ENCODE data around the gene HABP2.

Gene HABP2

DNA sequence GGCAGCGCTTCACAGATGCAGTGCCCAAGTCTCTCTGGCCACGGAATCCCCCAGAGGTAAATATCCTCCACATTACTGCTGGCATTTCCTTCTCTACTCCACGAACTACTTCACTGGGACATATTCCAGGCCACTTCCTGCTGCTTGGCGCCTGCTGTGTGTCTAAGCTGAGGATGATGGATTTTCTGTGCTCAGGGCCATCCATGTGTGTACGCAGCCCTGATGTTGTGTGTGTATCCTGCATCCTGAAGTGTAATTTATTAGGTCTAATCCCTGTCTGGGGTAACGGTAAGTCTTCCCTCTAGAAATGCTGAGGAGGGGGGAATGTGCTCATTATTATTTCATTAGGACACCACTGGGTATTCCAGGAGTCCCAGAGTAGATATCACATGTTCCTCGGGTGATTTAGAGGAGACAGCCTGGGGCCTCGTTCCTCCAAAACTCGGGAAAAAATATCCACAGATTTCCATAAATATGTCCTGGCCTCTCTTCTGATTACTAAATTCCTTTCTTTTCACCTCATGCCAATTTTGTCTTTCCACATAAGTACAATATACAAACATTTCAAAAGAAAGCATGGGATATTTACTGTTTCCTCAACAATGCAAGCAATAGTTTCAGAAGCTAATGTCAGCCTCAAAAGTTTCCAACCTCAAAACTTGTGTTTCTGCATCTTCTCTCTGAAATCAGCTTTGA, 25.5 kb upstream of the HABP2 start:
- DNase-seq (ENCODE audit: low read depth in 2 of 2): no peak

DNA sequence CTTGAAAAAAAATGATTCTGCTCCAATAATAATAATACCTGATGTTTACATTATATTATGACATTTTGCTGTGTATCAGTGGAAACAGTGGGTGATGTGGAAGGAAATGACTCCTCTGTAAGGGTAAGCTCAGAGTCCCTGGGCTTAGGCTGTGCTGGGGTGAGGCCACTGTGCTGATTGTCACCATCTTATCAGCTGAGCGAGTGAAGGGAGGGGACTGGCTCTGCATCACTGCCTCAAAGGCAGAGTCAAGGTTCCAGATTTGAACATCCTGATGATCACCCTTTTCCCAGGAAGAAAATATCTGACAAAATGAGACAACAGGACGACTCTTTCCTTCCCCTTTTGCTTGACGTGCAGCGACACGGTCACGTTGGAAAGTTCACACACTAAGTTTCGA, 24.0 kb upstream of the HABP2 start:
- no peak for DNase-seq (ENCODE audit: low read depth in 2 of 2)

DNA sequence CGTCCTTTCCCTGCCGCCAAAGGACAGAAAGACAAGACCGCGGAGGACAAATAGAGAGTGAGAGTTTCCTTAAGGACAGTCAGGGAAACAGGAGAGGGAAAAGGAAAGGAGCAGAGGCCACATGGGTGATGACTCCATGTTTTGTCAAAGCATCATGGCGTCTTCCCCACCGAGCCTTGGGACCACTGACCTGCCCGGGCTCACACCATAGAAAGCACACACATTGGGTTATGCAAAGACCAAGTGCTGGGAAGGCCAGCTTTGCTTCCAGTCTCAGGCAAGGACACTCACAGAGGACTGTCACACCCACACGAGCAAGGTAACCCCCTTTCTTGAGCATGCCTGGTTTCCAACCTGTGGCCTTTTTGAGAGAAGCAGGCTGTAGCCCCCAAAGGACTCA, 23.3 kb upstream of the HABP2 start:
- no peak for DNase-seq (ENCODE audit: low read depth in 2 of 2)

DNA sequence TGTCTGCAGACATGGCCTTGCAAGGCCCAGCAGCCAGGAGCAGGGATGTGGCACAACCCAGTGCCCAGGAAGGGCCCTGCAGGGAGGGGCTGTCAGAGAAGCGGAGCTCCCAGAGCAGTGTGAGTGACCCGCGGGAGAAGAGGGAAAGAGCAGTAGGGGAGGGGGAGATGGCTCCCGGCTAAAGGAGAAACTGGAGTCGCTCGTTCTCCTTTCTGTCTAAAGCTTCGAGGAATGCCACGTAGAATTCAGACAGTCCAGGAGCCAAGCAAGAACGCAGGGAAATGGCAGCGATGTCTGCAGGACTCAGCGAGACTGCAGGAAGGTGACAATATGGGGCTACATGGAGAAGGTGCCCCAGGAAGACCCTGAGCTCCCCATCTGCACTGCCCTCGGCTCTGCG, 22.4 kb upstream of the HABP2 start:
- no peak for DNase-seq (ENCODE audit: low read depth in 2 of 2)

DNA sequence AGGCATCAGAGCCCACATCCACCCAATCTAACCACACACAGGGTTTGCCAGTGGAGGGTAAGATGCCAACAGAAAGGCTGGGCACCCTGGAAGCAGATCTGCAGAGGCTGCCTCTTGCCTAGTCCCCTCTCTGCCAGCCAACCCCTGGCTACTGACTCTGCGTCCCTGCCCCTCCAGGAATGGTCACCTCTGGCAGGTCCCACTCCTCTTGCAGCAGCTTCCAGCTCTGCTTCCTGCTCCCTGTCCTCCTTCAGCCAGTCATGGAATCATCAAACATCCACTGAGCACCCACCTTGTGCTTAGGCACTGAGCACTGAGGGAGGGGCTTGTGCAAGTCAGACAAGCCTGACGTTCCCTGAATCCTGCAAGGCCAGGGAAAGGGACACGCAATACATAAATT, 20.1 kb upstream of the HABP2 start:
- DNase-seq (ENCODE audit: low read depth in 2 of 2): no peak

DNA sequence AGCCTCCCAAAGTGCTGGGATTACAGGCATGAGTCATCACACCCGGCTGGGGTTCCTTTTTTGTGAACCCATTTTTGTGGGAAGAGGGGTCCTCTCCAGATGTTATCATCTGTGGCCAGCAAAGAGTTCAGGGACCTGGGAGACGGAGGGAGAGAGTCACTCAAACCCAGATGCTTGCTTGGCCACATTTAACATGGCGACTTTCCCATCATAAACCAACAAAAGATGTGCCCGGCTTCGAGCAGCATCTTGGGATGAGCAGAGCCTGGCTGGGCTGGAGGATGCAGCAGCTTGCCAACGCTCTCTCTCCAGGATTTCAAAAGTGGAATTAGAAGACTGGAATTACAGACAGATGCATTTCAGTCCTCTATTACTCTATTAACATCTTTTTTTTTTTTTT, 19.1 kb upstream of the HABP2 start:
- DNase-seq (ENCODE audit: low read depth in 2 of 2): no peak

DNA sequence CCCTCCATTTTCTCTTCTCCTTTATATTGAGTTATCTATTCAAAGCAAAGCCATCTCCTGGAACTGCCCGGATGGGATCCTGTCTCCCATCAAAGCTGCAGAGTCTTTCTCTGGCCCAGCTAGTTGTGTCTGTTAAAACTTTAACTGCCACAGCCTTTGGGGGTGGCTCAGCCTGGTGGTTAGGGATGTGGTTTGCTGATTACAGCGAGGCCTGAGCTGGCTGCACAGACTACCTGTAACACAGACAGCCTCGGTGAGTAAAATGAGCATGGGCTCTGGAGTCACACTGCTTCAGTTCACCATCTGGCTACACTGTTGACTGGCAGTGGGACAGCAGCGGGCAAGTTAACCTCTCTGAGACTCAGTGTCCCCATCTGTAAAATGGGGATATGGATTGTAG, 18.4 kb upstream of the HABP2 start:
- DNase-seq (ENCODE audit: low read depth in 2 of 2): no peak

DNA sequence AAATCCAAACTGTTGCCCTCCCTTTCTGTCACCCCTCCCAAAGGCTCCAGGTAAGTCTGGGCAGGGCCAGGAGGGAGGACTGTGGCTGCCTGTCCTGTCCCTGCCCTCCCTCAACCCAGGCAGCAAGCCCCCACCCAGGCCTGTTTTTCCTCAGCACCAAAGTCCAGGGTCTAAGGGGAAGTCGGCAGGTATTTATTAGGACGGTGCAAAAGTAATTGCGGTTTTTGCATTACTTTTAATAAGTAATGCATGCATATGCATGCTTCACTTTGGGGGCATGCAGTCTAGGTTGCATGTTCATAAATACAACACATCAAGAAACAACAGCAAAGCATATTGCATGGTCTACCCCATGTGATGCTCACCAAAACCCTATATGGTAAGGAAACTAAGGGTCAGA, 15.2 kb upstream of the HABP2 start:
- no peak for DNase-seq (ENCODE audit: low read depth in 2 of 2)

DNA sequence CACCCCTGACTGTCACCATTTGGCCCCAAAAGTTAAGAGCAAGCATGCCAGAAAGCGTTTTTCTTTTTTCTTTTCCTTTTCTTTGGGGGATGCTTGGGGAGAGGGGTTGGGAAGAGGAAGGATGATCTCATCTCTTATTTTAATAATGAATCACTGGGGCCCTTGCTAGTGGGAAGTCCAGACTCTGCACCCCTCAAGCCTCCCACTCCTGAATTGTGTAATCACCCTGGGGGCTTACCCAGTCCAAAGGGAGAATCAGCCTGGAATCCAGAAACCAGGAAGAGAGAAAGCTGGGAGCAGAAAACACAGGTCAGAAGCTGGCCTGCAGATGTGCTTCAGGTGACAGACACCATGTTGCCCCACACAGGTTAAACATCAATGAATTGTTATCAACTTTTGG, 14.7 kb upstream of the HABP2 start:
- no peak for DNase-seq (ENCODE audit: low read depth in 2 of 2)

DNA sequence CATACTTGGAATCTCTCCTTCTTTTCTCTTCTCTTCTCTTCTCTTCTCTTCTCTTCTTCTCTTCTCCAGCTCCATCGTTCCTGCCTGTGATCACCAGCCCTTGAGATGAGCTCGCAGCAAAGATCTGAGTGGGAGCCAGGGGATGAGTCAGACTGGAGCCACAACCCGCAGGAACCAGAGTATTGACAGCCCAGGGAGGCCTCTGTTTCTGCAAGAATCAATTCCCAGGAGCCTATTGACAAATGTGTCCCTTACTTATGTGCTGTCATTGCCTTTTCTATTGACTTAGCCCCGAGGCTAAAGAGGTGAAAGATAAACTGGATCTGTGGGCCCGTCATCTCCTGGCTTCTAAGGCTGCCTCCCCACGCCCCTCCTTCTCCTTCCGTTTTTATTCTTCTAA, 13.1 kb upstream of the HABP2 start:
- DNase-seq (ENCODE audit: low read depth in 2 of 2): no peak

DNA sequence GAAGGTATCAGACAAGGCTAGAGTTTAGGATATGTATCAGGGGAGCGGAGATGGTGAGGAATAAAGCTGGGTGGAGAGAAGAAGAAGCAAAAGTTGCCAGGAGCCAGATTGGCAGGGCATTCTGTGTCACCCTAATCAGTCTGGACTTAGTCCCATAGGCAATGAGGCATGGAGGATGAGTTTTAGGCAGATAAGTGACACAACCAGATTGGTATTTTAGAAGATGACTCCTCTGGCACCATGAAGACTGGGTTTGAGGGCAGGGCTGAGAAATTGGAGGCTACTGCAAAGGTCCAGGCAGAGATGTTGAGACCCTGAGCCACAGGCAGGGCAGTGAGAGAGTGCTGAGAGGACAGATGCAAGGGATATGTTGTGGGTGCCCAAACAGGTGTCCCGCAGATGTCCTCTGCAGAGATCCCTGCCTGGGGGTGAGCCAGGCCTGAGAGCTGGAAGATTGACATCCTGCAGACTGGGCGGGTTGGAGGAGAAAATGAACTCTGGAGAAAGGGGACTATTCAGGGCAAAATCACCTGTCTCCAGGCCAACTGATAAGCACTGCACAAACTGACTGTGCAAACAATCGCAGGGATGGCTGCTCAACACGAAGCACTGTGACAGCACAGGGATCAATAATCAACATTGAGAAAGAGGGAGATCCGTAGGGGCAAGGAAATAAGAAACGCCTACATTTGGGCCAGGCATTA, 11.9 kb upstream of the HABP2 start:
- no peak for DNase-seq (ENCODE audit: low read depth in 2 of 2)

DNA sequence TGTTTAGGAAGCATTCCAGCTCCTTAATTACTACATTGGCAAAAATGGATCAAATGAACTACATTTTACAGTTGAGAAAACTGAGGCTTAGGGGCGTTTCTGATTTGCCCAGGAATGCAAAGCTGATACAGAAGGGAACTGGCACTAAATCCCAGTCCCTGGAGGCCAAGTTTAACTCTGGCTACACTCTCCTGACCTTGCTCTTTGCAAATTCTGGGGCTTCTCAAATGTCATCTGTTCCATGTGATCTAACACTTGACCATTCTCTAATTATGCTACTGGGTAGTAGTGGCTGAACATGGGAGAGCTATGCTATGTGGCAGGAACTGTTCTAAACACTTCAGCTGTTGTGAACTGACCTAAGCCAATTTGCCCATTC, 11.3 kb upstream of the HABP2 start:
- no peak for DNase-seq (ENCODE audit: low read depth in 2 of 2)

DNA sequence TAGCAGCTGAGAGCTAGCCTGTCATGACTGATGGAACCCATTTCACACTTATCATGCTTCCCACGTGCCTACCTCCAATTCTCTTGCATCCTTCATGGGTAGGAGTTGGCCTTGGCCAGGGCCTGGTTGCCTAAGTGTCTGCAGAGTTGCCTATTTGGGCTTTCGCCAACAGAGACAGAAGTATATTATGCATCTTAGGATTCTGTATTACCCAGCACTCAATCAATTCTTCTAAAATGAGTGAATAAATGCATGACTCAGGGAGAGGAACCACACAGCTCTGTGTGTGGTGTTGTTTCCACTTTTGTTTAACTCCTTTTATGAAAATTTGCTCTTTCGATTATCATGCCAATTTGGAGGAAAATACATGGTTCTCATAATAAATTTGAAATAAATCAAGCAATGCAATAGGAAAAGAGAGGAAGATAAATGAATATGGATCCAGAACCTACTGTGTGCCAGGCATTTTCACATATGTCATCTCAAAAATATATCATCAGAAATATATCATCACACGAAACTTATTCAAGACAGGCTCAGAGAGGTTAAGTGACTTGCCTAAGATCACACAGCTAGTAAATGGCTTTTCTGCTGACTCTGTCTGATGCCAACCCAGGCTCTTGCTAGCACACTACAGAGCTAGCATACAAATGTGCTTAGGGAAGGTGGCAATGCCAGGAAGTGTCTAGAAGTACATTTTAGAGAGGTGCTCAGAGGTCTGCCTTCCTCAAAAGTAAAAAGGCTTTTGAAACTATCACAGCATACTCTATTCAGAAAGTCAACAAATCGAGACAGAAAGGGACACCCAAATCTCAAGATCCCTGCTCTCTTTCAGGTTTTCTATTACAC, 9.5 kb upstream of the HABP2 start:
- no peak for DNase-seq (ENCODE audit: low read depth in 2 of 2)

DNA sequence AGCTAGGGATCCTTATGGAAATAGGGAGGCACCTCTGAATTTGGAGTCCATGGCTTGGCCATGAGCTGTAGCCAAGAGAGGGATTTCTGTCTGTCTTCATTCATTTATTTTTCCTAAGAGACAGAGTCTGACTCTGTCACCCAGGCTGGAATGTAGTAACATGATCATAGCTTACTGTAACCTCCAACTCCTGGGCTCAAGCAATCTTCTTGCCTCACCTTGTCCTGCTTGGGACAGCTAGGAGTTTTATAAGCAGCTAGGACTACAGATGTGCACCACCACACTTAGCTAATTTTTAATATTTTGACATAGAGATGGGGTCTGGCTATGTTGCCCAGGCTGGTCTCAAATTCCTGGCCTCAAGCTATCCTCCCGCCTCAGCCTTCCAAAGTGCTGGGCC, 8.5 kb upstream of the HABP2 start:
- DNase-seq (ENCODE audit: low read depth in 2 of 2): no peak

DNA sequence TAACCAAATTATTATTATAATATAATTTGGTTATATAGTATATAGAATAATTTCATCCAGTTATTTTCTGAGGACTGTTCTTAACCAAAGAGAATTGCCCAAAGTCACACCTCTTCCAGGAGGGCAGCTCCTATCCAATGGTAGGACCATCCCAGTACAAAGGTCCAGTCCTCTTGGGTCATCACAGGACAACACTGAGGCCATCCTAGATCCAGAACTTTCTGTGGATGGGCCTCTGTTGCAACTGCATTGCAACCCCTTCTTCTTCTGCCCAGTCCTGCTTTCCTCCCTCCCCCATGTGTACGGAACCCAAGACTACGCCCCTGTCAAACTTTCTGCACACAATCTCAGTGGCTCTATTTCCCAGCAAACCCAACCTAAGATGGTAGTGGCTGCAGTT, 5.4 kb upstream of the HABP2 start:
- DNase-seq (ENCODE audit: low read depth in 2 of 2): no peak

DNA sequence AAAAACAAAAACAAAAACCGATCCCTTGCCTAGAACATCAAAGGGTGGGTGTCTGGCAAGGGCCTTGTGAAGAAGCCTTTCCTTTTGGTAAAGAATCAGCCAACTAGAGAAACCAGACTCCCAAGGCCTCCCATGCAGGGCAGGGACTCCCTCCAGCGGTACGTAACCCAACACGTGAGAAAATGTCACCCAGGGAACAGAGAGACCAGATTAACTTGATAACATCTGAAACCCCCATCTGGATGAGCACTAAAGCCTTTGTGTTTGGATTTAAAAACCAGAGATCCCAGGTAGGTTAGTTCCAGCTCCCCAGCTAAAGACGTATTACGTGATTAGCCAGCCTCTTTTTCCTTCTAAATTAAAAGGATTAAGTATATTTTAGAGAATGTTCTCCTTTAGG, 3.0 kb upstream of the HABP2 start:
- DNase-seq (ENCODE audit: low read depth in 2 of 2): no peak

DNA sequence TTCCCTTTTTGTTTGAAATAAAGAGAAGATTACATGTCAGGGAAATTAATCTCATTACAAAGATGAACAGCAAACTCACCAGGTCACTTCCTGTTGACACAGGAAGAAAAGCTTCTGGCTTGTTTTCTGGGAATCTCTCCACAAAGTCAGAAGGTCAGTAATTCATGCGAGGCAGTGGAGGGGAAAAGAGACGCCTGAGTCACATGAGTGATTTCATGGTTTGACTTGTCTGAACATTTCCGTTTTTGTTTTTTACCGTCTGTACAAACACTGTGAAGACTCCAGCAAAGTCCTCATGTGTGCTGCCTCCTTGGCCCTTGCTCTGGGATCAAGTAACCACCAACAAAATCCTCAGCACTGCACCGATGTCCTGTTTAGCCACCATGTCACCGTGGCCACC, 2.5 kb upstream of the HABP2 start:
- DNase-seq (ENCODE audit: low read depth in 2 of 2): no peak

DNA sequence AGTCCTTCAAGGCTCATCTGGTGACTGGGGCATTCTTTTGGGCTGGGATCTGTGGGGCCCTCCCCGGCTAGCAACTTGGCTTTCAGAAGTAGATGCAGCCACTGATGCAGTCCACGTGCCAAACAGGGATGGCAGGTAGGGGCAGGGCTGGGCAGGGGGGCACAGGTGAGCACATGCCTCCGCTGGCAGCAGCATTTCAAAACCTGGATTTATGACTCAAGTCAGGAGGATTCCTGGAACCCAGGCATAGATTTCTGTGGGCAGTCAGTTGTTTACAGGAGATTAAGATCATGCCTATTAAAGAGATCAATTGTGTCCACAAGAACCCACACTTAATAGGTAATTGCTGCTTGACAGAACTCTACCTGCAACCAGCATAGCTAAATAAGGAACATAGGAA, 839 bp upstream of the HABP2 start:
- no peak for DNase-seq (ENCODE audit: low read depth in 2 of 2)

DNA sequence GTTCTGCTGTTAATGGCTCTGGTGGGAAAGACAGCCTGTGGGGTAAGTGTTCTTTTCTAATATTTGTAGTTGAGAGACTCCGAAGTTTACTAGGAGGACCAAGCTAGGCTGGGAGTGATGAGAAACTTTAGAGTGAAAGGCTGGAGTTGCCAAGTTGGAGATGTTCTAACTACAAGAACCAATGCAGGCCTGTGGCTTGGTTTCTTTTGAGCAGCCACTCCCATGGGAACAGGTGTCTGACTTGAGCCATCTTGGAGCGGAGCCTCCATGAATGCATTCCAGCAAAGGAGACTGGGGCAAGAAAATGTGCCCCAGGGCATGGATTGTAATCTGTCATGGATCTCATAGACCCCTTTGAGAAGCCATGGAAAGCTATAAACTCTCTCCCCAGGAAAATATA, 296 bp downstream of the HABP2 start:
- DNase-seq (ENCODE audit: low read depth in 2 of 2): no peak

DNA sequence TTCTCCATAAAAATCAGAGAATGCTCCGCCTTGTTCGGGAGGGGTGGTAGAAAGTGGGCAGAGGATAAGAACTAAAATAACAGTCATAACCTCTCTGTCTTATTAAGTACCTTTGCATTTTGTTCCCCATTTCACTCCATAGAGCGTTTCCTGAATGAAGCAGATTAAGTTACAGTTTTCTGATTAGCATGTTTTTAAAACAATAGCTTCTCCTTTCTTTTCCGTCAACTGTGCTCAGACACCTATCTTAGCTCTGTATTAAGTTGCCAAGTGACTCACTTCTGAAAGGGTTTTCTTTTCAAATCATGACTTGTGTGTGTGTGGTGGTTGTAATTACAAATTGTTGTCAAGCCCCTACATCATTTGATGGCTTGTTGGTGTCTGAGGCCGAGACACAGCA, 1.4 kb downstream of the HABP2 start:
- no peak for DNase-seq (ENCODE audit: low read depth in 2 of 2)

DNA sequence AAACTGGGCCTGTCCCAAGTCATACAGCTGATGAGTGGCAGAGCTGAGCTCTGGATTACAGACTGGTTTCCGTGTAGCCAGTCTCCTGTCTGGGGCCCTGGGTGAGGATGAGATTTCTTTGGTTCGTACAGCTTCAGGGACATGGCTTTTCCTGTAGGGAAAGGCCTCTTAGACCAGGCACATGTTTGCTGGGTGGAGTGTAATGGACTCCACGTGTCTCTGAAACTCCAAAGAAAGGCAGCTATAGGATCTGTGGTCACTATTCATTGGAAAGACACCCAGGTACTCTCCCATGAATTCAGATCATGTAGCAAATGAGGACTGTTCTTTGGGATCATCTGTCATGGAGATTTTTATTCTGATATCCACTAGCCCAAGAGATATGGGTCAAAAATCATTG, 2.4 kb downstream of the HABP2 start:
- no peak for DNase-seq (ENCODE audit: low read depth in 2 of 2)

DNA sequence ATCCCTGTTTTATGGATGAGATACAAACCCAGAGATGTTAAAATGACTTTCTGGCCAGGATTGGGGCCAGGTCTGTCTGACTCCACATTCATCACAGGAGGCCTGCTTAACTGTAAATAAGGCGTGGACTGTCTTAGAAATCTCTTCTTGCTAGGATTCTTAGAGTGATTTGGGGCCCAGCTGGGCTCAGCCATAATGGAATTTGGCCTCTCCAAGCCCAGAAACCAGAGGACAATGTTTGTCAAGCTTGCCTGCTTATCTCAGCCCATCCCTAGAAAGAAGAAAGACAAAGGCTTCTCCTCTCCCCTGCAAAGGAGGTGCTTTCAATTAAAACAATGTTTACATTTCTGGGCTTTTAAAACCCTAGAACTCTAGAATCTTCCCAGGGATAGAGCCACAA, 2.9 kb downstream of the HABP2 start:
- DNase-seq (ENCODE audit: low read depth in 2 of 2): no peak

DNA sequence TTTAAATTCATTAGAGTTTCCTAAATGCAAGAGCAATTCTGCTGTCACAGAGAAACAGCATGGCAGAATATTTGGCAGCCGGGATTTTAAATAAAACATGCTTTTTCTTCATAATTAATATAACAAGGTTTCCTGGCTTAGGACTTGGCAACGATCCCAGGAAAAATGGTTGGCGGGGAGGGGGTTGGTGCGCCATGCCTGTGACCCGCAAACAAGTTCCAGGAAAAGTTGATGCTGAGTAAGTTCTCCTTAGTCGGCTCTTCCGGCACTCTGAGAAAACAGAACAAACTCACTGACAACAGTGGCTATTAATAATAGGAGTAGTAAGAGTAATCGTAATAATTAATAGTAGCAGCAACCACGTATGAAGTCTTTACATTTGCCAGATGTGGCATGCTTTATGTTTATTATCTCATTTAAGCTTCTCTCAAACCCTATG, 4.6 kb downstream of the HABP2 start:
- DNase-seq (ENCODE audit: low read depth in 2 of 2): no peak

Measured in stimulated activated CD4-positive, alpha-beta T cell treated with anti-CD3 and anti-CD28 coated beads, Interleukin-1b, Interleukin-23, amount 100 ng/mL, for 4 hours (primary cell).